DND-41 (cell line): Measurements from ENCODE around the gene CHMP6.

Source experiments
- ATAC-seq: fragments of 200-7000 bp; cut with Tn5 transposase; 3 replicates; pipeline ENCODE4 v1.9.1; 2021; ENCODE audit warnings: low read depth; ENCODE audit not compliant: insufficient read depth
- DNase-seq: peaks from one replicate; pipeline ENCODE4 v3.0.0-alpha.2; 2020
- H2AFZ ChIP-seq: 2 replicates; pipeline ENCODE4 v1.6.0; 2012; ENCODE audit warnings: low read depth, low read length
- H3K27ac ChIP-seq: 2 replicates; pipeline ENCODE4 v1.5.1; 2012; ENCODE audit warnings: low read length, inconsistent platforms
- H3K27me3 ChIP-seq: fragments of 200-600 bp; sonication (generic); 2 replicates; pipeline ENCODE4 v1.6.0; 2012; ENCODE audit warnings: low read length, mild to moderate bottlenecking, inconsistent platforms; ENCODE audit not compliant: insufficient read depth, poor library complexity
- H3K36me3 ChIP-seq: 2 replicates; pipeline ENCODE4 v1.5.1; 2012; ENCODE audit warnings: low read length, inconsistent platforms; ENCODE audit not compliant: insufficient read depth
- H3K4me1 ChIP-seq: 2 replicates; pipeline ENCODE4 v1.5.1; 2012; ENCODE audit warnings: mild to moderate bottlenecking, low read length; ENCODE audit not compliant: insufficient read depth
- H3K4me2 ChIP-seq: 2 replicates; pipeline ENCODE4 v1.6.0; 2012; ENCODE audit warnings: mild to moderate bottlenecking, moderate library complexity, low read length, inconsistent platforms; ENCODE audit not compliant: insufficient read depth
- H3K4me3 ChIP-seq, 2 experiments: fragments of 200-600 bp in 1 of 2; shearing (Covaris generic) in 1 of 2; 2 replicates each; pipeline ENCODE4 v1.5.1; 2012 to 2016; ENCODE audit warnings: inconsistent platforms in 2 of 2, low read length in 2 of 2, mild to moderate bottlenecking in 2 of 2, low read depth in 1 of 2, moderate library complexity in 1 of 2
- H3K79me2 ChIP-seq: 2 replicates; pipeline ENCODE4 v1.6.0; 2012; ENCODE audit warnings: low read length, inconsistent platforms; ENCODE audit not compliant: insufficient read depth
- H3K9ac ChIP-seq: 2 replicates; pipeline ENCODE4 v1.6.0; 2012; ENCODE audit warnings: low read depth, mild to moderate bottlenecking, inconsistent platforms, low read length, moderate library complexity
- H3K9me3 ChIP-seq: 2 replicates; pipeline ENCODE4 v1.5.1; 2012; ENCODE audit warnings: low read length, moderate library complexity, mild to moderate bottlenecking, inconsistent platforms; ENCODE audit not compliant: insufficient read depth, severe bottlenecking
- H4K20me1 ChIP-seq: 2 replicates; pipeline ENCODE4 v1.6.0; 2012; ENCODE audit warnings: low read length; ENCODE audit not compliant: insufficient read depth
- EZH2 ChIP-seq: IDR thresholded peaks from 3 replicates; pipeline ENCODE4 v1.6.1; 2012; ENCODE audit warnings: borderline replicate concordance, low read depth, mild to moderate bottlenecking, moderate library complexity, low read length, inconsistent platforms; ENCODE audit not compliant: severe bottlenecking
- TF ChIP-seq, protein P1 (sequence below): IDR thresholded peaks from 2 replicates; pipeline ENCODE4 v1.5.1; 2012; ENCODE audit warnings: borderline replicate concordance, low read length, moderate library complexity, mild to moderate bottlenecking; ENCODE audit not compliant: poor library complexity, severe bottlenecking; ENCODE audit errors: extremely low read depth

CHMP6 gene

DNA sequence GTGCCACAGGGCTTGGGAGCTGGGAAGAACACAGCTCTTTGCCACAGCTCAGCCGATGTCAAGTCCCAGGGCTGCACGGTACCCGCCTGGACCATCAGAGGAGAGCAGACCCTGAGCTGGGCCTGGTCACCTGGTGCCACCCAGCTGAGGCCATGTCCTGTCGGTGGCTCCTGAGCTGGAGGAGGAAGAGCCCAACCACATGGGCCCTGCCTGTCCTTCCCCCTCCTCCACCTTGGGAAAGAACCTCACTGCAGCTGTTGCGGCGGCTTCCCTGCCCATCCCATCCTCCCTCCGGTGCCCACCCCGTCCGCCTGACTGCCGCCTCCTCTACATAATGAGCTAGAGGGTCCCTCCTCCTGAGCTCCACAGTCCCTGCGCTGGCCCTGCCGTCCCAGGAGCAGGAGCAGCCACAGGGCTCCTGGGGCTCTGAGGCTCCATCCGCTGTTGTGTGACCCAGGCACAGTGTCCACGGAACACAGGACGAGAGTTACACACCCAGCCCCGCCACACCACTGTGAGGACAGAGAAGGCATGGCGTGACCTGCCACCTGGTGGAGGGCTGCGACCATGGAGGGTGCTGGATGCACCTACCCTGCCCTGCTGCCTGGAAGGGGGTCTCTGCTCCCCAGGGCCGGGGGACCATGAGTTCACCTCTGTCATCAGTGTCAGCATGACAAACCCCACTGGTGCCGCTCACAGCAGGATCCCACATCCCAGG is 21.4 kb upstream of the CHMP6 start:
- peak; percentile 60 for ATAC-seq

GRCh38 chr17:80970762-80971703 is 20.6 kb upstream of the CHMP6 start:
- H3K4me1 ChIP-seq, result no peaks in the 10 kb centered on the region
- no peaks in the 10 kb centered on the region for H3K27me3 ChIP-seq
- H3K4me3 ChIP-seq, result no peak overlapping the region
- no peak overlapping the region for H3K27ac ChIP-seq
- H4K20me1 ChIP-seq, result no peaks in the 10 kb centered on the region
- no peaks in the 10 kb centered on the region for H3K9me3 ChIP-seq
- H2AFZ ChIP-seq, result no peak overlapping the region
- TF ChIP-seq EZH2, result no peak
- TF ChIP-seq, protein P1, sequence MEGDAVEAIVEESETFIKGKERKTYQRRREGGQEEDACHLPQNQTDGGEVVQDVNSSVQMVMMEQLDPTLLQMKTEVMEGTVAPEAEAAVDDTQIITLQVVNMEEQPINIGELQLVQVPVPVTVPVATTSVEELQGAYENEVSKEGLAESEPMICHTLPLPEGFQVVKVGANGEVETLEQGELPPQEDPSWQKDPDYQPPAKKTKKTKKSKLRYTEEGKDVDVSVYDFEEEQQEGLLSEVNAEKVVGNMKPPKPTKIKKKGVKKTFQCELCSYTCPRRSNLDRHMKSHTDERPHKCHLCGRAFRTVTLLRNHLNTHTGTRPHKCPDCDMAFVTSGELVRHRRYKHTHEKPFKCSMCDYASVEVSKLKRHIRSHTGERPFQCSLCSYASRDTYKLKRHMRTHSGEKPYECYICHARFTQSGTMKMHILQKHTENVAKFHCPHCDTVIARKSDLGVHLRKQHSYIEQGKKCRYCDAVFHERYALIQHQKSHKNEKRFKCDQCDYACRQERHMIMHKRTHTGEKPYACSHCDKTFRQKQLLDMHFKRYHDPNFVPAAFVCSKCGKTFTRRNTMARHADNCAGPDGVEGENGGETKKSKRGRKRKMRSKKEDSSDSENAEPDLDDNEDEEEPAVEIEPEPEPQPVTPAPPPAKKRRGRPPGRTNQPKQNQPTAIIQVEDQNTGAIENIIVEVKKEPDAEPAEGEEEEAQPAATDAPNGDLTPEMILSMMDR, result no peak
- ATAC-seq, result 0 out of 3 replicates have a peak, but pooled peaks have one; percentile 8
- no peak overlapping the region for H3K9ac ChIP-seq
- no peak overlapping the region for H3K4me2 ChIP-seq
- H3K36me3 ChIP-seq, result peaks cover 3% of the 10 kb centered on the region; the same call in 1 of the 2 replicates
- DNase-seq, result no peak
- H3K79me2 ChIP-seq, result no peaks in the 10 kb centered on the region

More for the DNA sequence above, 21.4 kb upstream of the CHMP6 start:
- H4K20me1 ChIP-seq, result no peaks in the 10 kb centered on the region
- H3K9ac ChIP-seq, result no peak overlapping the region
- H3K4me1 ChIP-seq, result no peaks in the 10 kb centered on the region
- H3K36me3 ChIP-seq, result peaks cover 9% of the 10 kb centered on the region
- H3K27ac ChIP-seq, result no peak overlapping the region
- H2AFZ ChIP-seq, result no peak overlapping the region
- H3K4me2 ChIP-seq, result no peak overlapping the region
- DNase-seq, result peak; percentile 41
- TF ChIP-seq EZH2, result no peak
- TF ChIP-seq, protein P1, result peak; percentile 68
- H3K9me3 ChIP-seq, result no peaks in the 10 kb centered on the region
- H3K4me3 ChIP-seq, result no peak overlapping the region
- H3K79me2 ChIP-seq, result no peaks in the 10 kb centered on the region
- no peaks in the 10 kb centered on the region for H3K27me3 ChIP-seq

DNA sequence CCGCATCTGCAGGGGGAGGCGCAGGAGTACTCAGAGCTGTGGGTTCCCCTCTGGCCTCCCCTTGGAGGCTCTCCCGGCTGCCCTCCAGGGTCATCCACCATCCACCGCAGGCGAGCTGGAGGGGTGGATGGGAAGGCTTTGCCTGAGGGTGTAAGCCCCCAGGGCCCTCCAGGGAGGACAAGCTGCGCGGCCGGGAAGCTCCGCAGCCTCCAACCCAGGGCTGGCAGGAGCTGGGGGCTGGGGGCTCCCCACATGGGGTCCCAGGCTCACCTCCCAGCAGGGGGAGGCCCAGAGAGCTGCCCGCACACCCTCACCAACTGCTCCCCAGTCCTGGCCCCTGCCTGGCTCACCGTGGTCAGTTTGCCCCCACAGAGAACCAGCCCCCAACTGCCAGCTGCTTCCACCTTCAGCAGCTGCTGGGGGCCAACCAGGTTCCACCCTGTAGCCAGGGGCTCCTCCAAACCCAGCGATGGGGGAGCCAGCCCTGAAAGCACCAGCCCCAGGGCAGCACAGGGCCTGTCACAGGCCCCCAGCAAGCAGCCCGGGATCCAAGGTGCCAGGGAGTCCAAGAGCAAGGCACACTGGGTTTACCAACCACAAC is 19.8 kb upstream of the CHMP6 start:
- Histone ChIP-seq H3K27me3 (no peaks in the 10 kb centered on the region), H2AFZ (no peak overlapping the region), H3K9me3 (no peaks in the 10 kb centered on the region), H3K4me1 (no peaks in the 10 kb centered on the region), H3K79me2 (no peaks in the 10 kb centered on the region), H3K4me2 (no peak overlapping the region), H3K27ac (no peak overlapping the region), H3K9ac (no peak overlapping the region), H4K20me1 (no peaks in the 10 kb centered on the region; the same call in 1 of the 2 replicates), H3K36me3 (no peaks in the 10 kb centered on the region), H3K4me3 (no peak overlapping the region)
- ATAC-seq, result no peak
- DNase-seq, result no peak
- TF ChIP-seq, protein P1, result no peak
- no peak for TF ChIP-seq EZH2
